ENCODE results near the gene TENM4. TPM values are rescaled to one million over a fixed set of nuclear protein-coding genes. Genes with fewer than 3 reads are reported as not detected.

Gene TENM4
- total and polyA plus RNA-seq, 2 of the 8 experiments (the other 6 are each of a cell fraction or from before 2014, with no cell fraction given) = 3.5 to 7.2 TPM

DNA sequence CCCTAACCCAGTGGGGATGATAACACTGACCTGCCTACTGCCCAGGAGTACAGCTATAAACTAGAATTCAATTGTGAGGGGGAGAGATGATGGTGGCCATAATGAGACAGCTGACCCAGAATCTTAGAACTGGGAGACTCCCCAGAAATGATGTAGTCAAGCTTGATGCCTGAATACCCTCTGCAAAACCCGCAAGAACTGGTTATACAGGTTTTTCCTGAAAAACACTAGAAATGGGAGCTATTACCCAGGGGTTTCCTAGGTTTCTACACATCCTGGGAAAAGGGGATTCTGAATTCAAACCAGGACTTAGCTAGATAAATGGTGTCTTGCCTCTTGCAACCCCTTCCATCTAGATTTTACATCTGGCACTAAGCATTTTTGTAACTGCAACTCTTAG lies 752.4 kb downstream of the TENM4 start:
- CTCF ChIA-PET (ENCODE audit: partially characterized antibody) = interaction anchor here (1.1 to 8.6 kb wide), 6 partner anchors 13 to 411 kb away, joined by 3 to 64 read pairs (median 6); no protein-coding TSS in a partner anchor
- no peak overlapping the region for H2BK20ac ChIP-seq (ENCODE audit: low read length)
- no peaks in the 10 kb centered on the region for H3K9me3 ChIP-seq (ENCODE audit: insufficient read depth in 2 of 2, low read depth in 1 of 2, low read length in 1 of 2)
- H2AK5ac ChIP-seq (ENCODE audit: low read depth, low read length) = no peak overlapping the region
- no peak overlapping the region for H2BK15ac ChIP-seq (ENCODE audit: low read length)
- H4K91ac ChIP-seq (replicated peaks; ENCODE audit: insufficient read length, low read length) = no peak overlapping the region
- no peak overlapping the region for H3K9ac ChIP-seq (replicated peaks in 1 of 4; ENCODE audit: extremely low read depth in 1 of 4, low read depth in 3 of 4, low read length in 3 of 4)
- 24% methylated on average over 1 of the region's 1 CpG; no CpG with 5 or more reads in 1 of the 2 experiments for WGBS, 2 experiments (ENCODE audit: extremely low coverage in 1 of 2, insufficient coverage in 1 of 2, insufficient read length in 1 of 2, insufficient replicate concordance in 2 of 2, low coverage in 1 of 2, low lambda C conversion rate in 2 of 2, missing lambda C conversion rate in 1 of 2)
- no peak for TF ChIP-seq KDM1A (IDR thresholded peaks at IDR 0.05; ENCODE audit: borderline replicate concordance, low read length)
- TF ChIP-seq, protein P1, sequence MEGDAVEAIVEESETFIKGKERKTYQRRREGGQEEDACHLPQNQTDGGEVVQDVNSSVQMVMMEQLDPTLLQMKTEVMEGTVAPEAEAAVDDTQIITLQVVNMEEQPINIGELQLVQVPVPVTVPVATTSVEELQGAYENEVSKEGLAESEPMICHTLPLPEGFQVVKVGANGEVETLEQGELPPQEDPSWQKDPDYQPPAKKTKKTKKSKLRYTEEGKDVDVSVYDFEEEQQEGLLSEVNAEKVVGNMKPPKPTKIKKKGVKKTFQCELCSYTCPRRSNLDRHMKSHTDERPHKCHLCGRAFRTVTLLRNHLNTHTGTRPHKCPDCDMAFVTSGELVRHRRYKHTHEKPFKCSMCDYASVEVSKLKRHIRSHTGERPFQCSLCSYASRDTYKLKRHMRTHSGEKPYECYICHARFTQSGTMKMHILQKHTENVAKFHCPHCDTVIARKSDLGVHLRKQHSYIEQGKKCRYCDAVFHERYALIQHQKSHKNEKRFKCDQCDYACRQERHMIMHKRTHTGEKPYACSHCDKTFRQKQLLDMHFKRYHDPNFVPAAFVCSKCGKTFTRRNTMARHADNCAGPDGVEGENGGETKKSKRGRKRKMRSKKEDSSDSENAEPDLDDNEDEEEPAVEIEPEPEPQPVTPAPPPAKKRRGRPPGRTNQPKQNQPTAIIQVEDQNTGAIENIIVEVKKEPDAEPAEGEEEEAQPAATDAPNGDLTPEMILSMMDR (IDR thresholded peaks at IDR 0.05; ENCODE audit: control extremely low read depth in 1 of 3, insufficient read depth in 1 of 3, low read depth in 1 of 3, low read length in 3 of 3) = no peak
- TF ChIP-seq, protein P2, sequence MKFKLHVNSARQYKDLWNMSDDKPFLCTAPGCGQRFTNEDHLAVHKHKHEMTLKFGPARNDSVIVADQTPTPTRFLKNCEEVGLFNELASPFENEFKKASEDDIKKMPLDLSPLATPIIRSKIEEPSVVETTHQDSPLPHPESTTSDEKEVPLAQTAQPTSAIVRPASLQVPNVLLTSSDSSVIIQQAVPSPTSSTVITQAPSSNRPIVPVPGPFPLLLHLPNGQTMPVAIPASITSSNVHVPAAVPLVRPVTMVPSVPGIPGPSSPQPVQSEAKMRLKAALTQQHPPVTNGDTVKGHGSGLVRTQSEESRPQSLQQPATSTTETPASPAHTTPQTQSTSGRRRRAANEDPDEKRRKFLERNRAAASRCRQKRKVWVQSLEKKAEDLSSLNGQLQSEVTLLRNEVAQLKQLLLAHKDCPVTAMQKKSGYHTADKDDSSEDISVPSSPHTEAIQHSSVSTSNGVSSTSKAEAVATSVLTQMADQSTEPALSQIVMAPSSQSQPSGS (IDR thresholded peaks at IDR 0.05; ENCODE audit: low read length) = 0 out of 2 replicates have a peak, but pooled peaks have one; percentile 30
- TF ChIP-seq SP1 (IDR thresholded peaks at IDR 0.05; ENCODE audit: low read depth, low read length) = peak; percentile 87
- no peak overlapping the region for H3K4ac ChIP-seq (replicated peaks; ENCODE audit: insufficient read length, low read depth, low read length)
- H4K20me1 ChIP-seq (replicated peaks in 1 of 2; ENCODE audit: control insufficient read depth in 1 of 2, insufficient read depth in 2 of 2, low read length in 2 of 2) = no peaks in the 10 kb centered on the region
- FAIRE-seq (no peak), DNase-seq (ENCODE audit: low read depth in 1 of 2, low spot score in 2 of 2) (no peak)
- H2BK120ac ChIP-seq (replicated peaks; ENCODE audit: low read depth, low read length) = no peak overlapping the region
- H3K23me2 ChIP-seq (ENCODE audit: low read depth, low read length) = 0 out of 2 replicates have a peak, but pooled peaks cover 2% of the 10 kb centered on the region
- no peak overlapping the region for H4K5ac ChIP-seq (ENCODE audit: insufficient read length, low read depth, low read length)
- H3K79me1 ChIP-seq (ENCODE audit: low read depth, low read length) = no peaks in the 10 kb centered on the region
- H2BK5ac ChIP-seq (ENCODE audit: low read depth, low read length) = no peak overlapping the region
- POLR2A ChIA-PET (ENCODE audit: partially characterized antibody) = interaction anchor here (0.9 to 1.0 kb wide), 3 partner anchors 9 to 27 kb away, joined by 3 read pairs; no protein-coding TSS in a partner anchor
- H3K4me1 ChIP-seq (replicated peaks in 1 of 4; ENCODE audit: control insufficient read depth in 3 of 4, insufficient read depth in 4 of 4, low read length in 3 of 4) = peaks cover 0 to 12% (median 8%) of the 10 kb centered on the region in 4 experiments
- H3K27me3 ChIP-seq (replicated peaks in 1 of 4; ENCODE audit: control insufficient read depth in 3 of 4, extremely low read depth in 1 of 4, insufficient read depth in 3 of 4, low read length in 3 of 4) = no peaks in the 10 kb centered on the region; a peak in 2 of 7 replicates
- H3K27ac ChIP-seq (ENCODE audit: low read depth, low read length) = no peak overlapping the region
- H3K18ac ChIP-seq (ENCODE audit: extremely low read depth, low read length) = no peak overlapping the region
- H3K23ac ChIP-seq (ENCODE audit: insufficient read length) = no peak overlapping the region
- peak overlapping the region in 1 of 2 experiments; percentile 22; a peak in 2 of 4 replicates for H3K4me2 ChIP-seq (ENCODE audit: insufficient read depth in 1 of 2, low read depth in 2 of 2, low read length in 2 of 2)
- H4K8ac ChIP-seq (ENCODE audit: extremely low read depth, insufficient read depth, low read length) = no peak overlapping the region
- H2BK12ac ChIP-seq (ENCODE audit: low read depth, low read length) = no peak overlapping the region
- no peak overlapping the region for H3K56ac ChIP-seq (replicated peaks; ENCODE audit: insufficient read length, low read depth, low read length)
- H3K36me3 ChIP-seq (ENCODE audit: control insufficient read depth in 2 of 4, insufficient read depth in 4 of 4, low read length in 3 of 4) = no peaks in the 10 kb centered on the region
- H3K4me3 ChIP-seq (ENCODE audit: extremely low read depth in 1 of 4, insufficient read depth in 2 of 4, low read depth in 3 of 4, low read length in 4 of 4) = peak overlapping the region in 1 of 4 experiments; percentile 22; a peak in 1 of 8 replicates
- H3K14ac ChIP-seq (ENCODE audit: insufficient read length) = no peak overlapping the region
- H3K79me2 ChIP-seq (ENCODE audit: control insufficient read depth in 1 of 2, insufficient read depth in 2 of 2, low read length in 2 of 2) = no peaks in the 10 kb centered on the region
- H2AFZ ChIP-seq (ENCODE audit: low read length) = no peak overlapping the region
